Kidney (tissue), 14 donors: ENCODE results near the gene MAP2K2. TPM values are rescaled to one million over a fixed set of nuclear protein-coding genes. Genes with fewer than 3 reads are reported as not detected.

Experiments
- DNase-seq, 5 donors: peaks; one replicate each; pipeline ENCODE4 v3.0.0-alpha.2; 2013 to 2020
- FAIRE-seq: peaks from 2 replicates; lab custom pipeline; 2012; peaks lifted over from hg19 to GRCh38; lab: Jason Lieb, UNC
- H3K27ac ChIP-seq, 2 donors: one replicate each; pipeline ENCODE4 v1.7.0; 2013; ENCODE audit warnings: low read depth in 2 of 2, low read length in 2 of 2, inconsistent platforms in 1 of 2
- H3K27me3 ChIP-seq: one replicate; pipeline ENCODE4 v1.7.1; 2013; ENCODE audit warnings: low read length, inconsistent platforms; ENCODE audit not compliant: control insufficient read depth, insufficient read depth
- H3K36me3 ChIP-seq, 3 donors: one replicate each; pipeline versions ENCODE4 v1.7.0 to v1.7.1; 2013; ENCODE audit warnings: low read length in 3 of 3, control low read depth in 1 of 3, inconsistent platforms in 1 of 3; ENCODE audit not compliant: insufficient read depth in 3 of 3, control insufficient read depth in 2 of 3
- H3K4me1 ChIP-seq, 3 donors: one replicate each; pipeline versions ENCODE4 v1.7.0 to v1.7.1; 2013; ENCODE audit warnings: low read length in 3 of 3, inconsistent platforms in 1 of 3, low read depth in 1 of 3; ENCODE audit not compliant: control insufficient read depth in 2 of 3, insufficient read depth in 2 of 3
- H3K4me3 ChIP-seq, 3 donors: one replicate each; pipeline versions ENCODE4 v1.7.0 to v1.8.1; 2013; ENCODE audit warnings: low read length in 3 of 3, control low read depth in 1 of 3, inconsistent platforms in 1 of 3
- H3K9ac ChIP-seq, 3 donors: one replicate each; pipeline versions ENCODE4 v1.7.0 to v1.7.1; 2013; ENCODE audit warnings: low read length in 3 of 3, control low read depth in 1 of 3, inconsistent platforms in 1 of 3
- H3K9me3 ChIP-seq, 3 donors: one replicate each; pipeline versions ENCODE4 v1.7.0 to v1.7.1; 2013; ENCODE audit warnings: low read length in 3 of 3, control low read depth in 1 of 3, inconsistent platforms in 1 of 3; ENCODE audit not compliant: control insufficient read depth in 2 of 3, insufficient read depth in 1 of 3
- intact Hi-C: fragments of 100-400 bp; cut with DNase I; formaldehyde crosslinking; loops from one replicate; pipeline ENCODE4 v1.11.1; 2022
- polyA plus RNA-seq: library from polyadenylated mRNA; stranded (reverse); fragments of 350-450 nt; fragmentation: Illumina TruSeq; extraction: RNeasy Lipid Tissue Mini Kit (QIAGEN cat#74804); gene quantifications from one replicate; pipeline ENCODE4 v1.2.3, GENCODE V29; 2014; ENCODE audit warnings: low read depth, low replicate concordance; ENCODE audit not compliant: insufficient read depth
- total RNA-seq: library from RNA; stranded (reverse); fragmentation: NEBNext Ultra II Directional; extraction: Animal tissue kit (Norgen Biotek cat#: 25700); gene quantifications from one replicate; pipeline ENCODE4 v1.2.1, GENCODE V29; 2021
- TF ChIP-seq, protein P1 (sequence below): IDR thresholded peaks from 3 replicates; pipeline ENCODE4 v1.5.1; 2012; ENCODE audit warnings: mild to moderate bottlenecking, moderate library complexity, borderline replicate concordance; ENCODE audit not compliant: insufficient read depth; ENCODE audit errors: extremely low read depth
- donor health status: control.
- donor health status: control.
- donor health status: control.
- donor health status: control.
- donor health status: control.
- donor health status: DM: yes; HTN: yes; CAD: no.
- donor health status: Normal renal cell carcinoma (clear cell type).

The MAP2K2 gene
- total and polyA plus RNA-seq, 2 donors from 2014 or later, result 105 to 138 TPM

DNA sequence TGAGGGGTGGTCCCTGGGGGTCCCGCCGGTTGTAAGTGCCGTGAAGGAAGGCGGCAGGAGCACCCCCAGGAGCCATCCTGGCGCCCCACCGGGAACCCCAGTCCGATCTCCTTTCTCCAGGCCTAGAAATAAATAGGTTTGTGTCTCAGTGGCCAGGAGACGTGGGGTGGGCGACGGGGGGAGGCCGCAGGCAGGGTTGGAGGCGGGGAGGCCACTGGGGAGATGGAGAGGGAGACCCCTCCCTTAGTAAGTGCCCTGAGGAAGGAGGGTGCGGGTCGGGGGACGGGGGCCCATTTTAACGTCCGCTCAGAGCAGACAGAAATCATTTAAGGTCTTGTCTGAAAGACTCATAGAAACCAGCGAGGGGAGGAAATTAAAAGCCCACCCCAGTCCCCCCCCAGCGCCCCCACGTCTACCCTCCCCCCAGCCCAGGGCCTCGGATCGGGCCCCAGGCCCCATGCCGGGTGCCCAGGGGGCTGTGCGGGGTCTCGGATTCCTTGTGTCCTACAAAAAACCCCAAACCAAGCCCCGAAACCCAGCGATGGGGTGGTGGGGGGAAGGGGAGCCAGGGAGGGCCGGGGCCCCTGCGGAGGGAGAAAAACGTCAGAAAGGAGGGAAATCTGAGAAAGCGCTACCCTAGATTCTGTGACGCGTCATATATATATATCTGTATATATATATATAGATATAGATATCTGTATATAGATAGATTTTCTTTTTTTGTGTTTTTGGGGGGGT lies 76.8 kb downstream of the MAP2K2 start:
- peaks cover 0 to 10% (median 3%) of the 10 kb centered on the region in 3 donors for H3K36me3 ChIP-seq
- DNase-seq, result peak in 1 of 5 donors; percentile 35
- no peak overlapping the region for H3K4me3 ChIP-seq
- intact Hi-C loops, result no loop called here
- no peak overlapping the region for H3K9ac ChIP-seq
- no peak overlapping the region for H3K27ac ChIP-seq
- peaks cover 0 to 4% (median 0%) of the 10 kb centered on the region in 3 donors for H3K4me1 ChIP-seq
- TF ChIP-seq, protein P1, sequence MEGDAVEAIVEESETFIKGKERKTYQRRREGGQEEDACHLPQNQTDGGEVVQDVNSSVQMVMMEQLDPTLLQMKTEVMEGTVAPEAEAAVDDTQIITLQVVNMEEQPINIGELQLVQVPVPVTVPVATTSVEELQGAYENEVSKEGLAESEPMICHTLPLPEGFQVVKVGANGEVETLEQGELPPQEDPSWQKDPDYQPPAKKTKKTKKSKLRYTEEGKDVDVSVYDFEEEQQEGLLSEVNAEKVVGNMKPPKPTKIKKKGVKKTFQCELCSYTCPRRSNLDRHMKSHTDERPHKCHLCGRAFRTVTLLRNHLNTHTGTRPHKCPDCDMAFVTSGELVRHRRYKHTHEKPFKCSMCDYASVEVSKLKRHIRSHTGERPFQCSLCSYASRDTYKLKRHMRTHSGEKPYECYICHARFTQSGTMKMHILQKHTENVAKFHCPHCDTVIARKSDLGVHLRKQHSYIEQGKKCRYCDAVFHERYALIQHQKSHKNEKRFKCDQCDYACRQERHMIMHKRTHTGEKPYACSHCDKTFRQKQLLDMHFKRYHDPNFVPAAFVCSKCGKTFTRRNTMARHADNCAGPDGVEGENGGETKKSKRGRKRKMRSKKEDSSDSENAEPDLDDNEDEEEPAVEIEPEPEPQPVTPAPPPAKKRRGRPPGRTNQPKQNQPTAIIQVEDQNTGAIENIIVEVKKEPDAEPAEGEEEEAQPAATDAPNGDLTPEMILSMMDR, result no peak
- no peak for FAIRE-seq
- H3K9me3 ChIP-seq, result no peaks in the 10 kb centered on the region
- no peaks in the 10 kb centered on the region for H3K27me3 ChIP-seq

DNA sequence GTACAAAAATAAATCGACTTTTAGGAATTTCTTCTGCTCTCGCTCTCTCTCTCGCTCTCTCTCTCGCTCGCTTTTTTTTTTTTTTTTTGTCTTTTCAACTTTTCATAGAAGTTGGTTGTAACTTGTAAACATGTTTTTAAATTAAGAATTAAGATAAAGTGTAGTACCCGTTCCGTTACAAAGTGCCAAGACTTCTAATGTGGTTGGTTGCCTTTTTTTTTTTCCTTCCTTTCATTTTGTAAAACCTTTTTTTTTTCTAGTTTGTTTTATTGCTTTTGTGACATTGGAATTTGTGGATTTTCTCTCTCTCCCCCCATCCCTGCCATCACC lies 77.6 kb downstream of the MAP2K2 start:
- H3K27ac ChIP-seq, result no peak overlapping the region
- FAIRE-seq (no peak), DNase-seq (no peak)
- no peaks in the 10 kb centered on the region for H3K27me3 ChIP-seq
- peaks cover 0 to 10% (median 3%) of the 10 kb centered on the region in 3 donors for H3K36me3 ChIP-seq
- H3K9me3 ChIP-seq, result no peaks in the 10 kb centered on the region
- H3K4me3 ChIP-seq, result no peak overlapping the region
- intact Hi-C loops, result no loop called here
- peaks cover 0 to 4% (median 0%) of the 10 kb centered on the region in 3 donors for H3K4me1 ChIP-seq
- TF ChIP-seq, protein P1, result no peak
- H3K9ac ChIP-seq, result no peak overlapping the region

DNA sequence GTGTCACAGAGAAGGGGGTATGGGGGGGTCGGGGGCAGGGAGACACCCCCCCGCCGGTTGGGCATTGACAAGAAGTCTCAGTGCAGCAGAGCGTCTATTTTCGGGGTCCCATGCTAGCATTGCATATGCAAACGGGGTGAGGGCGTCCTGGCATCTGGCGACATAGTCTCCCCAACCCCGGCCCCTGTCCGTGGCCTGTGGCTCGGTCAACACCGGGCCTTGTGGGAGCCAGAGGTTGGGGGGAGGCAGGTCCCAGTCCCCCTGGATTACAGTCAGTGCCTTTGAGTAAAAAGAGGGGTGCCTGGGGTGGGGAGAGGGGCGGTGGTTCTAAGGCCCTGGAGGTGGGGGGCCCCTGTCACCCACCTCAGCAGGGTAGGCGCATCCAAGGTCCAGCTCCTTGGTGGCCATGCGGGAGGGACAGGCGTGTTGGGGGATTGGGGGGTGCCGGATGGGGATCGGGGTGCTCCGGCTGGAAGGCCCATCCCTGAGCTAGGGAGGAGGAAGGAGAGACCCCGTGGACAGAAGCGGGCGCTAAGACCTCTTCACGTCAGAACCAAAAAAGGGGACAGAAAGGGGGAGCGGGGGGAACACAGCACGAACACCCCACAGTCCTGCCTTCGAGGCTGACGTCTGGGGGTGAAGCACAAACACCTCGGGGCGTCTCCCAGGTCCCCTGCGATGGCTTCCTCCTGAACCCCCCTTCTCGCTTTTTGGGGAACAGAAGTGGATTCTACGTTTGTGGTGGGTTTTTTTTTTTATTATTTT lies 78.1 kb downstream of the MAP2K2 start:
- no peak overlapping the region for H3K27ac ChIP-seq
- H3K9ac ChIP-seq, result no peak overlapping the region
- H3K36me3 ChIP-seq, result peaks cover 0 to 10% (median 0%) of the 10 kb centered on the region in 3 donors
- no peaks in the 10 kb centered on the region for H3K27me3 ChIP-seq
- TF ChIP-seq, protein P1, result no peak
- intact Hi-C loops, result no loop called here
- no peak for FAIRE-seq
- H3K4me1 ChIP-seq, result peaks cover 0 to 4% (median 0%) of the 10 kb centered on the region in 3 donors
- DNase-seq, result no peak
- H3K4me3 ChIP-seq, result no peak overlapping the region
- no peaks in the 10 kb centered on the region for H3K9me3 ChIP-seq
